HCT116 (cell line): Measurements from ENCODE around the gene HSPA1A. TPM values are rescaled to one million over a fixed set of nuclear protein-coding genes. Genes with fewer than 3 reads are reported as not detected.

Experiments
- ATAC-seq: fragments of 200-7000 bp; cut with Tn5 transposase; 2 replicates; pipeline ENCODE4 v1.9.1; 2020; ENCODE audit warnings: mild to moderate bottlenecking, moderate library complexity
- Bru-seq: library from RNA; stranded (reverse); fragments of 400-500 nt; gene quantifications from one replicate; lab custom pipeline; 2021; lab: Mats Ljungman, UMichigan
- BruChase-seq, 2 experiments: library from RNA; stranded (reverse); fragments of 400-500 nt; gene quantifications; one replicate each; lab custom pipeline; 2021; lab: Mats Ljungman, UMichigan
- BruUV-seq: library from RNA; stranded (reverse); fragments of 400-500 nt; replicated peaks from 2 replicates; lab custom pipeline; 2021; lab: Mats Ljungman, UMichigan
- CTCF ChIA-PET: fragments of 300-600 bp; sonication (Branson Sonifier 250); formaldehyde crosslinking; loops from one replicate; lab custom pipeline; 2021; ENCODE audit warnings: antibody characterized with exemption; lab: Charles Lee
- POLR2A ChIA-PET: fragments of 300-600, 350-600 bp; sonication (Branson Sonifier 250); formaldehyde crosslinking; loops from one replicate; lab custom pipeline; 2021; ENCODE audit warnings: antibody characterized with exemption; lab: Charles Lee
- RAD21 ChIA-PET, 2 experiments: fragments of 300-600 bp; sonication (Branson Sonifier 250); formaldehyde crosslinking; loops; one replicate each; lab custom pipeline; 2023; ENCODE audit warnings: low total read pairs in 2 of 2; ENCODE audit not compliant: uncharacterized antibody in 2 of 2, unreplicated experiment in 2 of 2, low non-redundant PET in 1 of 2; lab: Charles Lee
- DNase-seq: peaks from one replicate; pipeline ENCODE4 v3.0.0-alpha.2; 2010; ENCODE audit warnings: low read depth, low spot score
- H2AFZ ChIP-seq: fragments of 200-600 bp; shearing (Covaris generic), sonication (generic); 2 replicates; pipeline ENCODE4 v1.6.1; 2017; ENCODE audit warnings: low read depth, mixed run types, mixed read lengths, antibody characterized with exemption, low read length; ENCODE audit not compliant: poor library complexity, severe bottlenecking
- H3K27ac ChIP-seq: 2 replicates; pipeline ENCODE4 v1.5.1; 2012; ENCODE audit warnings: low read depth, low read length
- H3K27me3 ChIP-seq: fragments of 200-600 bp; sonication (generic); 2 replicates; pipeline ENCODE4 v1.6.1; 2016; ENCODE audit warnings: mixed run types, low read length, mixed read lengths; ENCODE audit not compliant: insufficient read depth
- H3K36me3 ChIP-seq, 2 experiments: fragments of 200-500 bp in 1 of 2; fragments of 200-600 bp in 1 of 2; sonication (Bioruptor generic) in 1 of 2; sonication (generic) in 1 of 2; 2 replicates each; pipeline versions ENCODE4 v1.5.1 to v1.6.1; 2014 to 2016; ENCODE audit warnings: low read length in 2 of 2, inconsistent platforms in 1 of 2, mixed read lengths in 1 of 2, mixed run types in 1 of 2; ENCODE audit not compliant: insufficient read depth in 2 of 2, control insufficient read depth in 1 of 2
- H3K4me1 ChIP-seq, 2 experiments: fragments of 200-600 bp in 1 of 2; sonication (generic) in 1 of 2; 2 replicates each; pipeline versions ENCODE4 v1.5.1 to v1.6.1; 2012 to 2017; ENCODE audit warnings: low read length in 2 of 2, inconsistent platforms in 1 of 2, mild to moderate bottlenecking in 1 of 2, mixed read lengths in 1 of 2, mixed run types in 1 of 2, moderate library complexity in 1 of 2; ENCODE audit not compliant: insufficient read depth in 2 of 2, control insufficient read depth in 1 of 2
- H3K4me2 ChIP-seq: fragments of 200-600 bp; sonication (generic); 2 replicates; pipeline ENCODE4 v1.6.1; 2017; ENCODE audit warnings: mixed run types, low read length, mixed read lengths
- H3K4me3 ChIP-seq, 2 experiments: fragments of 200-600 bp in 1 of 2; sonication (generic) in 1 of 2; replicated peaks in 1 of 2; 2 replicates each; pipeline ENCODE4 v1.5.1; 2011 to 2016; ENCODE audit warnings: low read length in 2 of 2, control low read depth in 1 of 2, low read depth in 1 of 2, mild to moderate bottlenecking in 1 of 2, mixed read lengths in 1 of 2, mixed run types in 1 of 2
- H3K79me2 ChIP-seq: fragments of 200-600 bp; sonication (generic); 2 replicates; pipeline ENCODE4 v1.6.1; 2017; ENCODE audit warnings: mild to moderate bottlenecking, mixed run types, low read length, moderate library complexity, mixed read lengths; ENCODE audit not compliant: insufficient read depth
- H3K9ac ChIP-seq: fragments of 200-600 bp; sonication (generic); 2 replicates; pipeline ENCODE4 v1.6.1; 2016; ENCODE audit warnings: low read length, mixed read lengths
- H3K9me2 ChIP-seq: fragments of 200-600 bp; sonication (generic), shearing (Covaris generic); 2 replicates; pipeline ENCODE4 v1.6.1; 2017; ENCODE audit warnings: mixed run types, mild to moderate bottlenecking, moderate library complexity; ENCODE audit not compliant: insufficient read depth
- H3K9me3 ChIP-seq, 2 experiments: fragments of 200-500 bp in 1 of 2; fragments of 200-600 bp in 1 of 2; sonication (Bioruptor generic) in 1 of 2; sonication (generic) in 1 of 2; 2 replicates each; pipeline ENCODE4 v1.6.1; 2014 to 2017; ENCODE audit warnings: low read length in 2 of 2, mixed read lengths in 2 of 2, inconsistent platforms in 1 of 2, low read depth in 1 of 2, mild to moderate bottlenecking in 1 of 2, mixed run types in 1 of 2, moderate library complexity in 1 of 2; ENCODE audit not compliant: control insufficient read depth in 1 of 2, insufficient read depth in 1 of 2
- H4K20me1 ChIP-seq: fragments of 200-600 bp; sonication (generic), shearing (Covaris generic); 2 replicates; pipeline ENCODE4 v1.6.1; 2017; ENCODE audit warnings: mixed run types, mild to moderate bottlenecking, moderate library complexity; ENCODE audit not compliant: insufficient read depth
- CBX3 ChIP-seq: IDR thresholded peaks from 2 replicates; pipeline ENCODE4 v1.6.1; 2012; ENCODE audit warnings: low read depth
- CEBPB ChIP-seq: IDR thresholded peaks from 2 replicates; pipeline ENCODE4 v1.6.1; 2012; ENCODE audit warnings: low read depth
- ELF1 ChIP-seq: IDR thresholded peaks from 2 replicates; pipeline ENCODE4 v1.6.1; 2012; ENCODE audit warnings: low read depth, borderline replicate concordance
- EZH2 ChIP-seq: fragments of 200-600 bp; sonication (generic); IDR thresholded peaks from 2 replicates; pipeline ENCODE4 v1.6.1; 2017; ENCODE audit warnings: antibody characterized with exemption, mixed run types
- EZH2phosphoT487 ChIP-seq: fragments of 200-600 bp; IDR thresholded peaks from 2 replicates; pipeline ENCODE4 v1.6.1; 2018; ENCODE audit warnings: antibody characterized with exemption, borderline replicate concordance
- FOSL1 ChIP-seq: IDR thresholded peaks from 2 replicates; pipeline ENCODE4 v1.6.1; 2012; ENCODE audit warnings: low read depth
- JUND ChIP-seq: IDR thresholded peaks from 2 replicates; pipeline ENCODE4 v1.6.1; 2012
- POLR2A ChIP-seq: IDR thresholded peaks from 2 replicates; pipeline ENCODE4 v1.7.0; 2011; ENCODE audit warnings: borderline replicate concordance; ENCODE audit not compliant: insufficient read depth, insufficient read length; ENCODE audit errors: extremely low read depth
- POLR2AphosphoS5 ChIP-seq: IDR thresholded peaks from 2 replicates; pipeline ENCODE4 v1.6.1; 2011; ENCODE audit warnings: mild to moderate bottlenecking, low read depth, low read length, moderate library complexity
- SIN3A ChIP-seq: IDR thresholded peaks from 2 replicates; pipeline ENCODE4 v1.6.1; 2012; ENCODE audit warnings: low read depth
- TCF7L2 ChIP-seq: IDR thresholded peaks from 2 replicates; pipeline ENCODE4 v1.7.0; 2011; ENCODE audit warnings: borderline replicate concordance, inconsistent platforms; ENCODE audit not compliant: insufficient read depth, insufficient read length; ENCODE audit errors: extremely low read depth
- YY1 ChIP-seq: IDR thresholded peaks from 2 replicates; pipeline ENCODE4 v1.6.1; 2011; ENCODE audit warnings: low read length, low read depth, moderate library complexity, mild to moderate bottlenecking; ENCODE audit not compliant: insufficient replicate concordance; ENCODE audit errors: extremely low read depth
- ZNF274 ChIP-seq: fragments of 200-500 bp; sonication (Bioruptor generic); IDR thresholded peaks from 2 replicates; pipeline ENCODE4 v1.6.1; 2014; ENCODE audit warnings: mild to moderate bottlenecking, low read depth, low read length, inconsistent platforms
- intact Hi-C: fragments of 100-400 bp; cut with micrococcal nuclease; formaldehyde crosslinking; loops from 2 replicates; pipeline ENCODE4 v1.10.0; 2022
- long read RNA-seq: library from polyadenylated mRNA; unstranded; transcript quantifications from one replicate; pipeline ENCODE4 v2.0.0, GENCODE V29; 2021; ENCODE audit not compliant: unreplicated experiment
- polyA plus RNA-seq: library from polyadenylated mRNA; unstranded; fragments of >200 nt; gene quantifications from 2 replicates; pipeline ENCODE4 v1.2.1, GENCODE V29; 2012; ENCODE audit warnings: missing spikeins
- total RNA-seq: library from RNA; stranded (reverse); gene quantifications from one replicate; pipeline ENCODE4 v1.2.1, GENCODE V29; 2021; ENCODE audit not compliant: unreplicated experiment
- TF ChIP-seq, protein P1 (sequence below): IDR thresholded peaks from 2 replicates; pipeline ENCODE4 v1.6.1; 2011; ENCODE audit warnings: mild to moderate bottlenecking, low read length, moderate library complexity; ENCODE audit not compliant: insufficient replicate concordance; ENCODE audit errors: extremely low read depth
- TF ChIP-seq, protein P2 (sequence below), 3 experiments: fragments of 200-600 bp in 1 of 3; sonication (generic) in 1 of 3; IDR thresholded peaks in 2 of 3; conservative IDR thresholded peaks in 1 of 3; 2 replicates each; pipeline ENCODE4 v1.5.1; 2012 to 2017; ENCODE audit warnings: low read depth in 2 of 3, low read length in 2 of 3, antibody characterized with exemption in 1 of 3, borderline replicate concordance in 1 of 3, control low read depth in 1 of 3, mild to moderate bottlenecking in 1 of 3, mixed read lengths in 1 of 3, mixed run types in 1 of 3, moderate library complexity in 1 of 3; ENCODE audit not compliant: insufficient read depth in 1 of 3

HSPA1A gene
- total RNA-seq (5.0 TPM), Bru-seq, nascent RNA (percentile 18 among the genes with signal in this experiment), BruChase-seq, experiment 1, labeled RNA remaining after a 6-hour chase (percentile 26 among the genes with signal in this experiment), BruChase-seq, experiment 2, labeled RNA remaining after a 2-hour chase (percentile 38 among the genes with signal in this experiment)
- 0.55 and 2.8 TPM in 2 replicates for polyA plus RNA-seq
- long read RNA-seq = 0 reads

DNA sequence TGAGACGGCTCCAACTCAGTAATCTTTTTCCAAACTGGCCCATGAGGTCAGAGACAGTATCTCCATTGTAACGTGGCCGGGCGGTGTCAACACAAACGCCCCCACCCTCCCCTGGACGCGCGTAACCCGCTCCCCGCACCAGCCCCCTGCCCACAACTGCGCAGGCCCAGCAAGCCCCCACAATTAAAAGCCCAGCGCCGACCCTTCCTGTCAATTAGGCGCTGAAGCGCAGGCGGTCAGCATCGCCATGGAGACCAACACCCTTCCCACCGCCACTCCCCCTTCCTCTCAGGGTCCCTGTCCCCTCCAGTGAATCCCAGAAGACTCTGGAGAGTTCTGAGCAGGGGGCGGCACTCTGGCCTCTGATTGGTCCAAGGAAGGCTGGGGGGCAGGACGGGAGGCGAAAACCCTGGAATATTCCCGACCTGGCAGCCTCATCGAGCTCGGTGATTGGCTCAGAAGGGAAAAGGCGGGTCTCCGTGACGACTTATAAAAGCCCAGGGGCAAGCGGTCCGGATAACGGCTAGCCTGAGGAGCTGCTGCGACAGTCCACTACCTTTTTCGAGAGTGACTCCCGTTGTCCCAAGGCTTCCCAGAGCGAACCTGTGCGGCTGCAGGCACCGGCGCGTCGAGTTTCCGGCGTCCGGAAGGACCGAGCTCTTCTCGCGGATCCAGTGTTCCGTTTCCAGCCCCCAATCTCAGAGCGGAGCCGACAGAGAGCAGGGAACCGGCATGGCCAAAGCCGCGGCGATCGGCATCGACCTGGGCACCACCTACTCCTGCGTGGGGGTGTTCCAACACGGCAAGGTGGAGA lies at the start of gene HSPA1A, which contains the start of gene HSPA1L:
Gene HSPA1A, plus strand, starts transcription at position 519 of the 814 bp plus-strand sequence. Its CDS starts 214 bp downstream, at position 733.
Gene HSPA1L, minus strand, starts transcription at position 259 of the 814 bp plus-strand sequence. CDS start 3,311 bp downstream, outside the sequence.
- no peak for ATAC-seq
- peak within 1 kb of the TSS; percentile 32 to 54 for H3K4me3 ChIP-seq
- ChIA-PET CTCF (interaction anchor here (0.6 to 0.9 kb wide), 2 partner anchors 749 to 1023 kb away, joined by 3 to 4 read pairs; partner anchors contain the start of gene TAP2), RAD21 (no interaction called here), POLR2A (interaction anchor here (0.9 to 3.3 kb wide), 3 partner anchors 12 to 112 kb away, joined by 3 to 24 read pairs (median 4); partner anchors contain the start of genes ABHD16A and HSPA1B)
- peak within 1 kb of the TSS; percentile 57 for H2AFZ ChIP-seq
- H3K9me3 ChIP-seq = peaks cover 0 to 5% of the 10 kb centered on the region in 2 experiments; a peak in 1 of 4 replicates
- intact Hi-C loops = no loop called here
- DNase-seq = no peak
- H3K9me2 ChIP-seq = no peaks in the 10 kb centered on the region
- no TSS peak for BruUV-seq
- H3K27ac ChIP-seq = peak within 1 kb of the TSS; percentile 81
- H3K4me2 ChIP-seq = peak within 1 kb of the TSS; percentile 79
- no peaks in the 10 kb centered on the region for H3K27me3 ChIP-seq
- H3K36me3 ChIP-seq = no peaks in the 10 kb centered on the region
- H3K4me1 ChIP-seq = peaks cover 29 to 33% of the 10 kb centered on the region in 2 experiments
- peak within 1 kb of the TSS; percentile 67 for H3K9ac ChIP-seq
- no peaks in the 10 kb centered on the region for H3K79me2 ChIP-seq
- TF ChIP-seq EZH2phosphoT487 (no peak), YY1 (no peak), POLR2A (no peak), JUND (no peak), CEBPB (no peak), POLR2AphosphoS5 (no peak), EZH2 (no peak), SIN3A (no peak), ELF1 (no peak), CBX3 (no peak), FOSL1 (no peak), TCF7L2 (no peak), ZNF274 (no peak)
- TF ChIP-seq, protein P1, sequence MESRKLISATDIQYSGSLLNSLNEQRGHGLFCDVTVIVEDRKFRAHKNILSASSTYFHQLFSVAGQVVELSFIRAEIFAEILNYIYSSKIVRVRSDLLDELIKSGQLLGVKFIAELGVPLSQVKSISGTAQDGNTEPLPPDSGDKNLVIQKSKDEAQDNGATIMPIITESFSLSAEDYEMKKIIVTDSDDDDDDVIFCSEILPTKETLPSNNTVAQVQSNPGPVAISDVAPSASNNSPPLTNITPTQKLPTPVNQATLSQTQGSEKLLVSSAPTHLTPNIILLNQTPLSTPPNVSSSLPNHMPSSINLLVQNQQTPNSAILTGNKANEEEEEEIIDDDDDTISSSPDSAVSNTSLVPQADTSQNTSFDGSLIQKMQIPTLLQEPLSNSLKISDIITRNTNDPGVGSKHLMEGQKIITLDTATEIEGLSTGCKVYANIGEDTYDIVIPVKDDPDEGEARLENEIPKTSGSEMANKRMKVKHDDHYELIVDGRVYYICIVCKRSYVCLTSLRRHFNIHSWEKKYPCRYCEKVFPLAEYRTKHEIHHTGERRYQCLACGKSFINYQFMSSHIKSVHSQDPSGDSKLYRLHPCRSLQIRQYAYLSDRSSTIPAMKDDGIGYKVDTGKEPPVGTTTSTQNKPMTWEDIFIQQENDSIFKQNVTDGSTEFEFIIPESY = no peak
- TF ChIP-seq, protein P2, sequence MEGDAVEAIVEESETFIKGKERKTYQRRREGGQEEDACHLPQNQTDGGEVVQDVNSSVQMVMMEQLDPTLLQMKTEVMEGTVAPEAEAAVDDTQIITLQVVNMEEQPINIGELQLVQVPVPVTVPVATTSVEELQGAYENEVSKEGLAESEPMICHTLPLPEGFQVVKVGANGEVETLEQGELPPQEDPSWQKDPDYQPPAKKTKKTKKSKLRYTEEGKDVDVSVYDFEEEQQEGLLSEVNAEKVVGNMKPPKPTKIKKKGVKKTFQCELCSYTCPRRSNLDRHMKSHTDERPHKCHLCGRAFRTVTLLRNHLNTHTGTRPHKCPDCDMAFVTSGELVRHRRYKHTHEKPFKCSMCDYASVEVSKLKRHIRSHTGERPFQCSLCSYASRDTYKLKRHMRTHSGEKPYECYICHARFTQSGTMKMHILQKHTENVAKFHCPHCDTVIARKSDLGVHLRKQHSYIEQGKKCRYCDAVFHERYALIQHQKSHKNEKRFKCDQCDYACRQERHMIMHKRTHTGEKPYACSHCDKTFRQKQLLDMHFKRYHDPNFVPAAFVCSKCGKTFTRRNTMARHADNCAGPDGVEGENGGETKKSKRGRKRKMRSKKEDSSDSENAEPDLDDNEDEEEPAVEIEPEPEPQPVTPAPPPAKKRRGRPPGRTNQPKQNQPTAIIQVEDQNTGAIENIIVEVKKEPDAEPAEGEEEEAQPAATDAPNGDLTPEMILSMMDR (IDR thresholded peaks at IDR 0.05 in 2 of 3, conservative IDR thresholded peaks at IDR 0.05 in 1 of 3; ENCODE audit: borderline replicate concordance in 1 of 3, insufficient read depth in 1 of 3, low read depth in 2 of 3, low read length in 2 of 3) = no peak
- H4K20me1 ChIP-seq = no peaks in the 10 kb centered on the region
